KMS-11 (cell line): ENCODE measurements around the gene DCAKD.

Experiments used
- H2AFZ ChIP-seq: fragments of 200-600 bp; sonication (generic); 2 replicates; pipeline ENCODE4 v1.6.1; 2016; ENCODE audit warnings: antibody characterized with exemption, mixed run types, low read depth
- H3K27ac ChIP-seq: fragments of 200-600 bp; sonication (generic); 2 replicates; pipeline ENCODE4 v1.6.1; 2016; ENCODE audit warnings: mild to moderate bottlenecking, mixed run types
- H3K27me3 ChIP-seq: fragments of 200-600 bp; sonication (generic); 2 replicates; pipeline ENCODE4 v1.6.1; 2017; ENCODE audit warnings: mild to moderate bottlenecking, low read depth, mixed run types, moderate library complexity; ENCODE audit not compliant: insufficient read depth
- H3K36me3 ChIP-seq: fragments of 200-600 bp; sonication (generic); 2 replicates; pipeline ENCODE4 v1.6.1; 2017; ENCODE audit warnings: mild to moderate bottlenecking, mixed run types; ENCODE audit not compliant: insufficient read depth
- H3K4me1 ChIP-seq: fragments of 200-600 bp; sonication (generic); 2 replicates; pipeline ENCODE4 v1.6.1; 2016; ENCODE audit warnings: mild to moderate bottlenecking, low read depth, mixed run types; ENCODE audit not compliant: poor library complexity, severe bottlenecking
- H3K4me2 ChIP-seq: fragments of 200-600 bp; sonication (generic); 2 replicates; pipeline ENCODE4 v1.7.0; 2016; ENCODE audit warnings: mild to moderate bottlenecking, mixed run types
- H3K4me3 ChIP-seq: fragments of 200-600 bp; sonication (generic); IDR thresholded peaks from 2 replicates; pipeline ENCODE4 v1.6.1; 2017; ENCODE audit warnings: low read depth, low read length, mixed read lengths; ENCODE audit not compliant: insufficient read depth
- H3K79me2 ChIP-seq: fragments of 200-600 bp; sonication (generic); 2 replicates; pipeline ENCODE4 v1.6.1; 2016; ENCODE audit warnings: low read depth, mixed run types; ENCODE audit not compliant: insufficient read depth
- H3K9ac ChIP-seq: fragments of 200-600 bp; sonication (generic); 2 replicates; pipeline ENCODE4 v1.6.1; 2016; ENCODE audit warnings: mild to moderate bottlenecking, mixed run types
- H4K20me1 ChIP-seq: fragments of 200-600 bp; sonication (generic); 2 replicates; pipeline ENCODE4 v1.6.1; 2016; ENCODE audit warnings: mild to moderate bottlenecking, mixed run types; ENCODE audit not compliant: insufficient read depth
- TF ChIP-seq, protein P1 (sequence below): fragments of 200-600 bp; sonication (generic); conservative IDR thresholded peaks from 2 replicates; pipeline ENCODE4 v1.6.1; 2017; ENCODE audit warnings: low read depth, mild to moderate bottlenecking, antibody characterized with exemption, low read length, moderate library complexity, mixed read lengths

DCAKD gene

DNA sequence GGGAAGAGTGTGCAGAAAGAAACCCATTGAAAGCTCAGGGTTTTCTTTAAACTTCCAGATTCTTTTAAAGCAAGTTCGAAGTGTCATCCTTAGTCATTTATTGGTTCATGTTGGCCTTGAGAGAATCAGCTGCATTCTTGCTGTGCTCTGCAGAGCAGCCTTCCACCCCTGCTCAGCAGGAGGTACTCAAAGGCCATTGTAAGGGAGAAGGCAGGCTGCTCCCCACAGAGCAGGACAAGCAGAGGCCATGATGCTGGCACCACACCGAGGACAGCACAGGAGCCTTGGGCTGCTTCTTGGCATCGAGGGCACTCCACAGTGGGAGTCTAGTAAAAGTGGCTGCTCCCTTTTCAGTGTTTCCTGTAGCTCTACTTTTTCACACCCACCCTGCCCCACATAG lies 39.3 kb upstream of the DCAKD start:
- no peak overlapping the region for H3K4me2 ChIP-seq

DNA sequence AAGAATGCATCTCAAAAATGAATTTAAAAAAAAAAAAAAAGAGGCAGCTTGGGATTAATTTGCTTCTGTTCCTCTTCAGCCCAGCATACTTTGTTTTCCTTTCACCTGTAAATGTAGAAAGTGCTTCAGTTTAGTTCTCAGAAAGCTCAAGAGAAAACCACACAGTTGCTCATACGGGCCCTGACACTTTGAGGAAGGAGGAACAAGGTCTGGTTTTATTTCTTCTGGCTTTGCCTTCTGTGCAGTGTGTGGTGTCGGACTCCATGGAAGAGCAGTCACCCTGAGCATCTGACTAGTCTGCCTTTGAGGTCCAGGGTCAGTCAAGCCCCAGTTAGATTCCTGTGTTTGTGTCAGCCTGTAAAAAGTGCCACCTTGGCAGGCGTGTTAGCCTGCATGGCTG lies 37.3 kb upstream of the DCAKD start:
- H3K36me3 ChIP-seq = peaks cover 18% of the 10 kb centered on the region; the same call in 1 of the 2 replicates

More for the DNA sequence above, 39.3 kb upstream of the DCAKD start:
- no peak overlapping the region for H3K9ac ChIP-seq
- H3K79me2 ChIP-seq = no peaks in the 10 kb centered on the region
- no peak overlapping the region for H3K27ac ChIP-seq
- H3K36me3 ChIP-seq = peaks cover 18% of the 10 kb centered on the region; the same call in 1 of the 2 replicates
- TF ChIP-seq, protein P1, sequence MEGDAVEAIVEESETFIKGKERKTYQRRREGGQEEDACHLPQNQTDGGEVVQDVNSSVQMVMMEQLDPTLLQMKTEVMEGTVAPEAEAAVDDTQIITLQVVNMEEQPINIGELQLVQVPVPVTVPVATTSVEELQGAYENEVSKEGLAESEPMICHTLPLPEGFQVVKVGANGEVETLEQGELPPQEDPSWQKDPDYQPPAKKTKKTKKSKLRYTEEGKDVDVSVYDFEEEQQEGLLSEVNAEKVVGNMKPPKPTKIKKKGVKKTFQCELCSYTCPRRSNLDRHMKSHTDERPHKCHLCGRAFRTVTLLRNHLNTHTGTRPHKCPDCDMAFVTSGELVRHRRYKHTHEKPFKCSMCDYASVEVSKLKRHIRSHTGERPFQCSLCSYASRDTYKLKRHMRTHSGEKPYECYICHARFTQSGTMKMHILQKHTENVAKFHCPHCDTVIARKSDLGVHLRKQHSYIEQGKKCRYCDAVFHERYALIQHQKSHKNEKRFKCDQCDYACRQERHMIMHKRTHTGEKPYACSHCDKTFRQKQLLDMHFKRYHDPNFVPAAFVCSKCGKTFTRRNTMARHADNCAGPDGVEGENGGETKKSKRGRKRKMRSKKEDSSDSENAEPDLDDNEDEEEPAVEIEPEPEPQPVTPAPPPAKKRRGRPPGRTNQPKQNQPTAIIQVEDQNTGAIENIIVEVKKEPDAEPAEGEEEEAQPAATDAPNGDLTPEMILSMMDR = no peak
- no peak overlapping the region for H3K4me3 ChIP-seq
- no peaks in the 10 kb centered on the region for H4K20me1 ChIP-seq
- H2AFZ ChIP-seq = no peak overlapping the region
- no peaks in the 10 kb centered on the region for H3K4me1 ChIP-seq
- no peaks in the 10 kb centered on the region for H3K27me3 ChIP-seq

DNA sequence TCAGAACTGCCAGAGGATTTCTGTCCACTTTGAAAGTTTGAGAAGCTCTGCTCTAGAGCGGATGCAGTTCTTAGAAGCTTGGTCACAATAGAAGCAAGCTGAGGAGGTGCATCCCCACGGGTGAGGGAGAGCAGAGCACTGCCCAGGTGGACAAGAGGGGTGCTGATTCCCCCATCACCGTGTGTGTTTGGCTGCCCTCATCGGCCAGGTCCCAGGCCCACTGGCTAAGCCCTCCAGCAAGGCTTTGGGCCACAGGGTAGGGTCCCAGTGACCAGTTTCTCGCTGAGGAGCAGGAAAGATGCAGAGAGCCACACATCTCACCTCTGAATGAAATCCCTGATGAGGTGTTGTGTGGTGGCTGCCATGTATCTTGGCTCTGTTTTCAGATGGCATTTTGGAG lies 36.5 kb upstream of the DCAKD start:
- Histone ChIP-seq H4K20me1 (no peaks in the 10 kb centered on the region), H3K79me2 (no peaks in the 10 kb centered on the region), H3K27me3 (no peaks in the 10 kb centered on the region), H3K36me3 (peaks cover 13% of the 10 kb centered on the region; the same call in 1 of the 2 replicates), H2AFZ (no peak overlapping the region), H3K9ac (no peak overlapping the region), H3K27ac (no peak overlapping the region), H3K4me1 (no peaks in the 10 kb centered on the region), H3K4me2 (no peak overlapping the region), H3K4me3 (no peak overlapping the region)
- TF ChIP-seq, protein P1 = no peak

More for the DNA sequence above, 37.3 kb upstream of the DCAKD start:
- TF ChIP-seq, protein P1 = no peak
- Histone ChIP-seq H3K4me1 (no peaks in the 10 kb centered on the region), H4K20me1 (no peaks in the 10 kb centered on the region), H2AFZ (no peak overlapping the region), H3K4me3 (no peak overlapping the region), H3K9ac (no peak overlapping the region), H3K27me3 (no peaks in the 10 kb centered on the region), H3K4me2 (no peak overlapping the region), H3K27ac (no peak overlapping the region), H3K79me2 (no peaks in the 10 kb centered on the region)

DNA sequence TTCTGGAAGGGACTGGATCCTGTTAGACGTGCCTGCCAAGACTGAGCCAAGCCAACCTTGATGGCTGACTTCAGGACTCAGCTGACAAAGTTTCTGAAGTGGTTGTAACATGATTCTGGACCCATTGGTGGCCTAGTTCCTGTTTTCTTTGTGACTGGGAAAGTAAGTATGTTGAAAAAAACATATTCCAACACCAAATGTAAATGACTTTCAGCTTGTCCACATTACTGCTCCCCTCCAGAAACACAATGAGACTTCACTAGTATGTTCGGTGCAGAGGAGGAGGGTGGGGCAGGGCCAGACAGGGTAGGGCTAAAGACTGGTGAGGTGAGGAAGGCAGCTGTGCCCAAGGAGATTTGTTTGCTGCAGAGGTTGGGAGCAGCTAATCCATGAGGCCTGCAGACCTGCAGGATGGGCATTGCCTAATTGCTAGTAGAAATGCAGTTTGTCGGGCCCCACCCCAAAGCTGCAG lies 36.1 kb upstream of the DCAKD start:
- no peak overlapping the region for H3K9ac ChIP-seq
- TF ChIP-seq, protein P1 = no peak
- no peak overlapping the region for H3K4me3 ChIP-seq
- H3K36me3 ChIP-seq = peaks cover 15% of the 10 kb centered on the region; the same call in 1 of the 2 replicates
- H3K4me1 ChIP-seq = no peaks in the 10 kb centered on the region
- H3K27ac ChIP-seq = no peak overlapping the region
- no peaks in the 10 kb centered on the region for H3K27me3 ChIP-seq
- no peak overlapping the region for H3K4me2 ChIP-seq
- no peak overlapping the region for H2AFZ ChIP-seq
- no peaks in the 10 kb centered on the region for H3K79me2 ChIP-seq
- H4K20me1 ChIP-seq = no peaks in the 10 kb centered on the region
